ENCODE data around the gene MESP2. TPM values are rescaled to one million over a fixed set of nuclear protein-coding genes. Genes with fewer than 3 reads are reported as not detected.
A peak's percentile ranks its signal among the peaks of the same experiment; 100 is the strongest.

The MESP2 gene
- polyA plus RNA-seq, 3 donors, result 0.67 TPM; not detected in 2

DNA sequence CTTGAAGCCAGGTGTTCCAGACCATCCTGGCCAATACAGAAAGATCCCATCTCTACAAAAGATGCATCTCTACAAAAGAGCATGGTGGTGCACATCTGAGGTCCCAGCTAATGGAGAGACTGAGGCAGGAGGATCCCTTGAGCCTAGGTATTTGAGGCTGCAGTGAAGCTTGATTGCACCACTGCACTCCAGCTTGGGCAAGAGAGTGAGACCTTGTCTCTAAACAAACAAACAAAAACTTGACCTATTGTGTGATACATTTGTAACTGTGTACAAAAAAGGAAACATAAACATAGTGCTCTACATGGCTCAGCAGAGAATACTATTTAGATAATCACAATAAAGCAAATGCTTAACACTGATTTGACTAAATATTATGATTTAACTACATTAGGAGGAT is 19.9 kb downstream of the MESP2 start:
- peaks cover 72 to 100% of the 10 kb centered on the region in 2 donors for H3K36me3 ChIP-seq (replicated peaks in 1 of 2; ENCODE audit: control insufficient read depth in 1 of 2, insufficient read depth in 2 of 2, low read length in 2 of 2)
- no peaks in the 10 kb centered on the region for H3K9me3 ChIP-seq (replicated peaks in 1 of 2; ENCODE audit: control insufficient read depth in 1 of 2, insufficient read depth in 1 of 2, low read length in 2 of 2)
- no peak overlapping the region for H3K4me3 ChIP-seq (replicated peaks in 1 of 3; ENCODE audit: low read depth in 2 of 3, low read length in 3 of 3)
- no peak overlapping the region for H3K4me3 Mint-ChIP-seq
- H3K4me1 Mint-ChIP-seq, result peaks cover 8% of the 10 kb centered on the region
- H3K27me3 Mint-ChIP-seq (ENCODE audit: low read depth in 3 of 3), result peaks cover 1 to 4% (median 3%) of the 10 kb centered on the region in 3 donors
- H3K4me2 ChIP-seq (replicated peaks; ENCODE audit: extremely low read depth, low read length, poor library complexity, severe bottlenecking), result no peak overlapping the region
- H2AFZ ChIP-seq (ENCODE audit: insufficient read depth, low read depth, low read length, poor library complexity, severe bottlenecking), result no peak overlapping the region
- peak overlapping the region in 1 of 7 donors; percentile 27 for H3K27ac Mint-ChIP-seq
- TF ChIP-seq, protein P1, sequence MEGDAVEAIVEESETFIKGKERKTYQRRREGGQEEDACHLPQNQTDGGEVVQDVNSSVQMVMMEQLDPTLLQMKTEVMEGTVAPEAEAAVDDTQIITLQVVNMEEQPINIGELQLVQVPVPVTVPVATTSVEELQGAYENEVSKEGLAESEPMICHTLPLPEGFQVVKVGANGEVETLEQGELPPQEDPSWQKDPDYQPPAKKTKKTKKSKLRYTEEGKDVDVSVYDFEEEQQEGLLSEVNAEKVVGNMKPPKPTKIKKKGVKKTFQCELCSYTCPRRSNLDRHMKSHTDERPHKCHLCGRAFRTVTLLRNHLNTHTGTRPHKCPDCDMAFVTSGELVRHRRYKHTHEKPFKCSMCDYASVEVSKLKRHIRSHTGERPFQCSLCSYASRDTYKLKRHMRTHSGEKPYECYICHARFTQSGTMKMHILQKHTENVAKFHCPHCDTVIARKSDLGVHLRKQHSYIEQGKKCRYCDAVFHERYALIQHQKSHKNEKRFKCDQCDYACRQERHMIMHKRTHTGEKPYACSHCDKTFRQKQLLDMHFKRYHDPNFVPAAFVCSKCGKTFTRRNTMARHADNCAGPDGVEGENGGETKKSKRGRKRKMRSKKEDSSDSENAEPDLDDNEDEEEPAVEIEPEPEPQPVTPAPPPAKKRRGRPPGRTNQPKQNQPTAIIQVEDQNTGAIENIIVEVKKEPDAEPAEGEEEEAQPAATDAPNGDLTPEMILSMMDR (IDR thresholded peaks at IDR 0.05), result no peak
- no peak for DNase-seq
- no peaks in the 10 kb centered on the region for H3K79me2 ChIP-seq (ENCODE audit: insufficient read depth, low read length)
- no peak overlapping the region for H3K9ac ChIP-seq (ENCODE audit: insufficient read depth, low read length, poor library complexity, severe bottlenecking)
- no peak overlapping the region for H3K27ac ChIP-seq (ENCODE audit: low read depth in 1 of 2, low read length in 2 of 2)
- intact Hi-C loops (cut with micrococcal nuclease), result no loop called here
- H3K36me3 Mint-ChIP-seq, result peaks cover 90 to 99% of the 10 kb centered on the region in 2 donors
- no peaks in the 10 kb centered on the region for H3K27me3 ChIP-seq (ENCODE audit: control insufficient read depth in 2 of 2, insufficient read depth in 2 of 2, low read length in 2 of 2)
- H3K4me1 ChIP-seq (ENCODE audit: control insufficient read depth in 1 of 2, insufficient read depth in 2 of 2, low read length in 2 of 2), result no peaks in the 10 kb centered on the region
- peaks cover 0 to 7% (median 0%) of the 10 kb centered on the region in 7 donors for H3K9me3 Mint-ChIP-seq
- H4K20me1 ChIP-seq (ENCODE audit: insufficient read depth, low read length), result peaks cover 97% of the 10 kb centered on the region

DNA sequence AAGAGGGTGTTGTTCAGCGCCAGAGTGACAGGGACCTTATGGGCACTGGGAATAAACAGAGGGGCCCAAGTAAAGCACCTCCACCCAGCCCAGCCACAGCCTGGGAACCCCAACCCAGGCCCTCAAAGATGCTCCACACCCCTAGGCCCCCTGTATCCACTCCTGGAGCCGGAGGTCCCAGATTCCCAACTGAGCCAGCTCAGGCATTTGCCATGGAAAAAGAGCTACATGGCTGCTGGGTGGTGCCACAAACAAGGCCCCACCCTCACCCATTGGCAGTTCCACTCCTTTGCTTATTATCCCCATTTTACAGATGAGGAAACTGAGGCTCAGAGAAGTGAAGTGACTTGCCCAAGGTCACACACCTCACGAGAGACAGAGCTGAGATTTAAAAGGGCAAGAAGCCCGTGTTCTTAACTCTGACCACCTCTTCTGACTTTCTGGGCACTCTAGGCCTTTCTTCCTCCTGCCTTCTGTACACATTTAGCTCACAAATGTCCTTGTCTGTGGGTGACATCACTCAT is 21.6 kb downstream of the MESP2 start:
- Histone ChIP-seq H3K9ac (ENCODE audit: insufficient read depth, low read length, poor library complexity, severe bottlenecking) (no peak overlapping the region), H3K4me1 (ENCODE audit: control insufficient read depth in 1 of 2, insufficient read depth in 2 of 2, low read length in 2 of 2) (no peaks in the 10 kb centered on the region), H3K27ac (ENCODE audit: low read depth in 1 of 2, low read length in 2 of 2) (no peak overlapping the region), H3K36me3 (replicated peaks in 1 of 2; ENCODE audit: control insufficient read depth in 1 of 2, insufficient read depth in 2 of 2, low read length in 2 of 2) (peaks cover 71 to 100% of the 10 kb centered on the region in 2 donors), H3K27me3 (ENCODE audit: control insufficient read depth in 2 of 2, insufficient read depth in 2 of 2, low read length in 2 of 2) (no peaks in the 10 kb centered on the region), H2AFZ (ENCODE audit: insufficient read depth, low read depth, low read length, poor library complexity, severe bottlenecking) (no peak overlapping the region), H3K4me2 (replicated peaks; ENCODE audit: extremely low read depth, low read length, poor library complexity, severe bottlenecking) (no peak overlapping the region), H3K79me2 (ENCODE audit: insufficient read depth, low read length) (no peaks in the 10 kb centered on the region), H4K20me1 (ENCODE audit: insufficient read depth, low read length) (peaks cover 97% of the 10 kb centered on the region), H3K4me3 (replicated peaks in 1 of 3; ENCODE audit: low read depth in 2 of 3, low read length in 3 of 3) (no peak overlapping the region), H3K9me3 (replicated peaks in 1 of 2; ENCODE audit: control insufficient read depth in 1 of 2, insufficient read depth in 1 of 2, low read length in 2 of 2) (no peaks in the 10 kb centered on the region)
- no peak for DNase-seq
- peaks cover 17% of the 10 kb centered on the region for H3K4me1 Mint-ChIP-seq
- H3K27ac Mint-ChIP-seq, result no peak overlapping the region
- peaks cover 3 to 7% (median 4%) of the 10 kb centered on the region in 3 donors for H3K27me3 Mint-ChIP-seq (ENCODE audit: low read depth in 3 of 3)
- peaks cover 92 to 99% of the 10 kb centered on the region in 2 donors for H3K36me3 Mint-ChIP-seq
- intact Hi-C loops (cut with micrococcal nuclease), result no loop called here
- H3K9me3 Mint-ChIP-seq, result peaks cover 0 to 7% (median 2%) of the 10 kb centered on the region in 7 donors
- no peak overlapping the region for H3K4me3 Mint-ChIP-seq
- TF ChIP-seq, protein P1 (IDR thresholded peaks at IDR 0.05), result no peak
- 92% methylated on average over 3 of the region's 4 CpGs for WGBS (ENCODE audit: insufficient coverage)
